NCI-H1105 treated with DMSO at 0.1 percent for 48 hours (cell line): ENCODE data around the gene PCDHGB6.
"Not testable (repeated sequence)": the region's sequence is repeated elsewhere in the genome, so short reads cannot be mapped to it uniquely, and the experiment has no call there.

ENCODE experiments used
- DNase-seq: peaks from one replicate; lab custom pipeline; 2025; lab: John Stamatoyannopoulos, UW

PCDHGB6 gene

GRCh38 chr5:141419074-141419880 is 11.5 kb downstream of the PCDHGB6 start:
- no peak for DNase-seq

DNA sequence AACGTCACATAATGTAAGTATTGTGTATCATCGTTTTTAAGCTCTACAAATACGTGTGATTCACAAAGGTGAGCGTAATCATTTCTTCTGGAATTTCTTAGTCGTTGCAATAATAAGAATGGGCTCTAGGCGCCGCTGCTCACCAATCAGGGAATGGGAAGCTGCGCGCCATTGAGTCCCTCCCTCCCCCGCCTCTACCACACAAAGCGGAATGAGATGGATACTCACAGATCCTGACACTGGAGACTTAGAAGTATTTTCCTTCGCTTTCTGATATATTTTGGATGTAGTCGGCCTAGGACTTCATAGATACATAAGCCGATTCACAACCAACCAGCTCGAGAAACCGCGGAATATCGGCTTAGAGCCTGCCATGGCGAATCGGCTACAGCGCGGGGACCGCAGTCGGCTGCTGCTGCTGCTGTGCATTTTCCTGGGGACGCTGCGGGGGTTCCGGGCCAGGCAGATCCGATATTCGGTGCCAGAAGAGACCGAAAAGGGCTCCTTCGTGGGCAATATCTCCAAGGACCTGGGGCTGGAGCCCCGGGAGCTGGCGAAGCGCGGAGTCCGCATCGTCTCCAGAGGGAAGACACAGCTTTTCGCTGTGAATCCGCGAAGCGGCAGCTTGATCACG is 13.2 kb downstream of the PCDHGB6 start, which contains the start of gene PCDHGA11:
Gene PCDHGA11, plus strand, starts transcription at position 197 of the 634 bp plus-strand sequence. Its CDS starts 177 bp downstream, at position 374.
- no peak for DNase-seq

GRCh38 chr5:141421489-141421855 is 13.7 kb downstream of the PCDHGB6 start:
- no peak for DNase-seq

- no peak for DNase-seq
Observed at GRCh38 chr5:141422742-141423291, 15.0 kb downstream of the PCDHGB6 start.

- DNase-seq = no peak
Observed at GRCh38 chr5:141427783-141428426, 20.1 kb downstream of the PCDHGB6 start.

- no peak for DNase-seq
Observed at GRCh38 chr5:141430332-141431113, 22.7 kb downstream of the PCDHGB6 start, which contains the start of gene PCDHGA12. PCDHGA12 (plus strand) TSS chr5:141430507; CDS start chr5:141430760, 253 bp downstream.

DNA sequence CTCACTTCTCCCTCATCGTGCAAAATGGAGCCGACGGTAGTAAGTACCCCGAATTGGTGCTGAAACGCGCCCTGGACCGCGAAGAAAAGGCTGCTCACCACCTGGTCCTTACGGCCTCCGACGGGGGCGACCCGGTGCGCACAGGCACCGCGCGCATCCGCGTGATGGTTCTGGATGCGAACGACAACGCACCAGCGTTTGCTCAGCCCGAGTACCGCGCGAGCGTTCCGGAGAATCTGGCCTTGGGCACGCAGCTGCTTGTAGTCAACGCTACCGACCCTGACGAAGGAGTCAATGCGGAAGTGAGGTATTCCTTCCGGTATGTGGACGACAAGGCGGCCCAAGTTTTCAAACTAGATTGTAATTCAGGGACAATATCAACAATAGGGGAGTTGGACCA is 23.5 kb downstream of the PCDHGB6 start:
- DNase-seq = no peak

DNA sequence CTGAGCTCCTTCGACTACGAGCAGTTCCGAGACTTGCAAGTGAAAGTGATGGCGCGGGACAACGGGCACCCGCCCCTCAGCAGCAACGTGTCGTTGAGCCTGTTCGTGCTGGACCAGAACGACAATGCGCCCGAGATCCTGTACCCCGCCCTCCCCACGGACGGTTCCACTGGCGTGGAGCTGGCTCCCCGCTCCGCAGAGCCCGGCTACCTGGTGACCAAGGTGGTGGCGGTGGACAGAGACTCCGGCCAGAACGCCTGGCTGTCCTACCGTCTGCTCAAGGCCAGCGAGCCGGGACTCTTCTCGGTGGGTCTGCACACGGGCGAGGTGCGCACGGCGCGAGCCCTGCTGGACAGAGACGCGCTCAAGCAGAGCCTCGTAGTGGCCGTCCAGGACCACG is 24.5 kb downstream of the PCDHGB6 start:
- not testable (repeated sequence) for DNase-seq

GRCh38 chr5:141432726-141433125 is 24.9 kb downstream of the PCDHGB6 start:
- DNase-seq = not testable (repeated sequence)

DNA sequence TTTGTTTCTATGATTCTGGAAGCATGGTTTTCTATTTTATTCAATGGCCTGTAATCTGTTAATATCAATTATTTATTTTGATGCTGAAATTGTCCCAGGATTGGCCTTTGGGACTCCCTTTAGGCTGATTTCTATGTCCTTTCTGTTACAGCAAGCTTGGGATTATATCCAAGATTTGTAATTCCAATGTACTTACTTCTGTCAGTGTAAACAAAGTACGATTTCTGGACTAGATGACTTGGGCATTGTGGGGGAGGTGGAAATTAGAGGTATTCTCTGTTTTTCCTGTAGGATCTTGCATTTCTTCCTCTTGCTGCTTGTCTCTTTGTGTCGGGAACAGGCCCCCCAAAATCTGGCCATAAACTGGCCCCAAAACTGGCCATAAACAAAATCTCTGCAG is 26.2 kb downstream of the PCDHGB6 start:
- DNase-seq = no peak

DNA sequence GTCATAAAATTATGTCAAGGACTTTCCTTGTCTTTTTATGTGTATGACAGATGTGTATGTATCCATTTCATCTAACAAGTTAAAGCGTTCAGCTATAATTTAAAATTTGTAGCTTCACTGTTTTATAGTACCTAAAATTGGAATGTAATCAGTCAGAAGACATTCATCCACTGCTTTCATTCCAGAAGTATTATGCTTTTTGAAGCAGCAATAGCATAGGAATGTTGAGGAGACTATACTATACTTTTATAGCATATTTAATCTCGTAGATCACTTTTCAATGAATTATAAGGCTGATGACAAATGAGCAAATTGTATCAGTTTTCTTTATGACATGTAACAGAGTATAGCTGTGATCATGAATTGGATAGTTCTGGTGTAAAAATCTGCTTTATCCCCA is 29.4 kb downstream of the PCDHGB6 start:
- DNase-seq = no peak

GRCh38 chr5:141439411-141440141 is 31.8 kb downstream of the PCDHGB6 start:
- no peak for DNase-seq

DNA sequence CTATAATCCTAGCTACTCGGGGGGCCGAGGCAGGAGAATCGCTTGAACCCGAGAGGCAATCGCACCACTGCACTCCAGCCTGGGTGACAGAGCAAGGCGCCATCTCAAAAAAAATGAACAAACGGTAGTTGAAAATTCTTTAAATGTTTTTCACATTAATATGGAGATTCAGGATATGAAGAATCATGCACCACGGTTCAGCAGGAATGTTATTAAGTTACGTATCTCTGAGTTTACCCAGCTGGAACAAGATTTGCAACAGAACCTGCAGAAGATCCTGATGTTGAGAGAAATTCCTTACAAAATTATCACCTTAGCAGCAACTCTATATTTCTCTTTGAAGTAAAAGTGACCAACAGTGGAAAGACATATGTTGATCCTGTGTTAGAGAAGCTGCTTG is 32.5 kb downstream of the PCDHGB6 start:
- DNase-seq = no peak

DNA sequence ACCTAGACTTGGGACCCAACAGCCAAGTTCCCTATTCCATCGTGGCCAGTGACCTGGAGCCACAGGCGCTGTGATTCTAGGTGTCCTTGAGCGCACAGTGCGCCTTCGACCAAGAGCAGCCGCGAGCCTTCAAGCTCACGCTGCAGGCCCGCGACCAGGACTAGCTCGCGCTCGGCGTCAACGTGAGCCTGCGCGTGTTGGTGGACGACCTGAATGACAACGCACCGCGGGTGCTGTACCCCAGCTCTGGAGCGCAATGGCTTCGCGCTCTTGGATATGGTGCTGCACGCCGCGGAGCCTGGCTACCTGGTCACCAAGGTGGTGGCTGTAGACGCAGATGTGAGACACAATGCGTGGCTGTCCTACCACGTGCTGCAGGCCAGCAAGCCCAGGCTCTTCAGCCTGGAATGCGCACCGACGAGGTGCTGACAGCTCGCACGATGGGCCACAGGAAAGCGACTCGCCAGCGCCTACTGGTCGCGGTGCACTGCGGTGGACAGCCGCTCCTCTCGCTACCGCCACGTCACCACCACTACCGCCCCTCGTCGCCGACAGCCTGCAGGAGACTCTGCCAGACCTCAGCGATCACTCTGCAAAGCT is 33.9 kb downstream of the PCDHGB6 start:
- no peak for DNase-seq
